ENCODE data around the gene FRMD5.

FRMD5 gene

DNA sequence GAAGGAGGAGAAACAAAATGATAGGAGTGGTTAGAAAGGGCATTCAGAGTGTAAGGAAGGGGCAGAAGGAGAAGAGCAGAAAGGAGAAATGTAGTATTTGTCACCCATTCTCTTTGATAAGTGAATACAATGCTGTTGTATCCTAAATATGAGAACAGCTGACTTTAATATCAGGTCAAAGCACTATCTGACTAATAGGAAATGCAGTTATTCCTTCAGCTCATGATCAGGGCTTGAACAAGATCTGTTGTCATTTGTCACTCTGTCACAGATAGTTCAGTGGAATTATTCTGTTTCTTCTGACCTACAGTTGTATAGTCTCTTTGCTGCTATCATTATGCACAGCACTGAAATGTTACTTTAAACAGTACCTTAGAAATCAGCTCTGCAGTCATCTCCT, 149.4 kb downstream of the FRMD5 start:
- Histone ChIP-seq H3K9me3 (ENCODE audit: insufficient read depth, low read length) (no peaks in the 10 kb centered on the region), H3F3A (ENCODE audit: insufficient read depth) (no peaks in the 10 kb centered on the region), H2AFZ (ENCODE audit: low read depth, low read length, severe bottlenecking) (no peak overlapping the region), H3K27me3 (ENCODE audit: low read length) (no peaks in the 10 kb centered on the region), H3K4me2 (ENCODE audit: low read depth, low read length, poor library complexity, severe bottlenecking) (no peak overlapping the region), H3K9ac (ENCODE audit: low read length) (no peak overlapping the region), H3K79me2 (ENCODE audit: insufficient read depth, low read length) (no peaks in the 10 kb centered on the region), H3K9me2 (replicated peaks; ENCODE audit: insufficient read depth, low read length) (no peaks in the 10 kb centered on the region), H4K20me1 (ENCODE audit: low read depth, low read length) (no peaks in the 10 kb centered on the region), H3K27ac (ENCODE audit: low read depth, low read length) (no peak overlapping the region), H3K36me3 (ENCODE audit: low read length) (no peaks in the 10 kb centered on the region), H3K4me3 (ENCODE audit: insufficient read depth, low read length, poor library complexity, severe bottlenecking) (no peak overlapping the region)
- no peak for TF ChIP-seq EZH2phosphoT487 (conservative IDR thresholded peaks at IDR 0.05; ENCODE audit: low read length)
- TF ChIP-seq, protein P1, sequence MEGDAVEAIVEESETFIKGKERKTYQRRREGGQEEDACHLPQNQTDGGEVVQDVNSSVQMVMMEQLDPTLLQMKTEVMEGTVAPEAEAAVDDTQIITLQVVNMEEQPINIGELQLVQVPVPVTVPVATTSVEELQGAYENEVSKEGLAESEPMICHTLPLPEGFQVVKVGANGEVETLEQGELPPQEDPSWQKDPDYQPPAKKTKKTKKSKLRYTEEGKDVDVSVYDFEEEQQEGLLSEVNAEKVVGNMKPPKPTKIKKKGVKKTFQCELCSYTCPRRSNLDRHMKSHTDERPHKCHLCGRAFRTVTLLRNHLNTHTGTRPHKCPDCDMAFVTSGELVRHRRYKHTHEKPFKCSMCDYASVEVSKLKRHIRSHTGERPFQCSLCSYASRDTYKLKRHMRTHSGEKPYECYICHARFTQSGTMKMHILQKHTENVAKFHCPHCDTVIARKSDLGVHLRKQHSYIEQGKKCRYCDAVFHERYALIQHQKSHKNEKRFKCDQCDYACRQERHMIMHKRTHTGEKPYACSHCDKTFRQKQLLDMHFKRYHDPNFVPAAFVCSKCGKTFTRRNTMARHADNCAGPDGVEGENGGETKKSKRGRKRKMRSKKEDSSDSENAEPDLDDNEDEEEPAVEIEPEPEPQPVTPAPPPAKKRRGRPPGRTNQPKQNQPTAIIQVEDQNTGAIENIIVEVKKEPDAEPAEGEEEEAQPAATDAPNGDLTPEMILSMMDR (IDR thresholded peaks at IDR 0.05; ENCODE audit: insufficient read depth, low read length, poor library complexity, severe bottlenecking): no peak

DNA sequence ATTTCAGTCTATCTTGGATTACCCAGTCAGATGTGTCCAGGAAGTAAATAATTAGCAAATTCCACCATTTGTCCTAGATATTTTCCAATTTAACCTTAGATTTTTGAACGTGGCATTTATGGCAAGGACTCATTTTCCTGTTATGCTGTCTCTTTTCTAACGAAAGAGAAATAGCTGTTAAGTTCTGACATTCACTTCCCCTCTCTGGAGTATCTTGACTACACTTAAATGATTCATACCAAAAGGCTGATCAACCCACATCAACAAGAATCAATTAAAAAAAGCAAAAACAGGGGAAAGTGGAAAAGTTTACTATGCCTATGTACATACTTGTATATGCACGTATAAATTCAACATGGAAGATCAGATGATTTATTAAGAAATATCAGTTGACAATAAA, 149.9 kb downstream of the FRMD5 start:
- no peaks in the 10 kb centered on the region for H3F3A ChIP-seq (ENCODE audit: insufficient read depth)
- no peak overlapping the region for H3K4me3 ChIP-seq (ENCODE audit: insufficient read depth, low read length, poor library complexity, severe bottlenecking)
- no peak overlapping the region for H2AFZ ChIP-seq (ENCODE audit: low read depth, low read length, severe bottlenecking)
- no peaks in the 10 kb centered on the region for H3K36me3 ChIP-seq (ENCODE audit: low read length)
- no peak overlapping the region for H3K4me2 ChIP-seq (ENCODE audit: low read depth, low read length, poor library complexity, severe bottlenecking)
- H4K20me1 ChIP-seq (ENCODE audit: low read depth, low read length): no peaks in the 10 kb centered on the region
- no peak overlapping the region for H3K27ac ChIP-seq (ENCODE audit: low read depth, low read length)
- H3K27me3 ChIP-seq (ENCODE audit: low read length): no peaks in the 10 kb centered on the region
- no peak overlapping the region for H3K9ac ChIP-seq (ENCODE audit: low read length)
- H3K9me2 ChIP-seq (replicated peaks; ENCODE audit: insufficient read depth, low read length): no peaks in the 10 kb centered on the region
- H3K9me3 ChIP-seq (ENCODE audit: insufficient read depth, low read length): no peaks in the 10 kb centered on the region
- TF ChIP-seq, protein P1 (IDR thresholded peaks at IDR 0.05; ENCODE audit: insufficient read depth, low read length, poor library complexity, severe bottlenecking): no peak
- no peaks in the 10 kb centered on the region for H3K79me2 ChIP-seq (ENCODE audit: insufficient read depth, low read length)

DNA sequence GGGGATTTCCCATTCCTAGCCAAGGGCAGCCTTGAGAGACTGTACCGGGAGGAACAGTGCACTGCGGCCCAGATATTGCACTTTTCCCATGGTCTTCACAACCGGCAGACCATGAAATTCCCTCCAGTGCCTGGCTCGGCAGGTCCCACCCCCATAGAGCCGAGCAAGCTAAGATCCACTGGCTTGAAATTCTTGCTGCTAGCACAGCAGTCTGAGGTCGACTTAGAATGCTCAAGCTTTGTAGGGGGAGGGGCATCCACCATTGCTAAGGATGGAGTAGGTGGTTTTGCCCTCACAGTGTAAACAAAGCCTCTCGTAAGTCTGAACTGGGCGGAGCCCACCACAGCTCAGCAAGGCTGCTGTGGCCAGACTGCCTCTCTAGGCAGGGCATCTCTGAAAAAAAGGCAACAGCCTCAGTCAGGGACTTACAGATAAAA, 156.3 kb downstream of the FRMD5 start:
- H4K20me1 ChIP-seq (ENCODE audit: low read depth, low read length): no peaks in the 10 kb centered on the region
- no peak overlapping the region for H3K4me3 ChIP-seq (ENCODE audit: insufficient read depth, low read length, poor library complexity, severe bottlenecking)

More for the DNA sequence above, 156.3 kb downstream of the FRMD5 start:
- Histone ChIP-seq H3K9ac (ENCODE audit: low read length) (no peak overlapping the region), H3K9me2 (replicated peaks; ENCODE audit: insufficient read depth, low read length) (no peaks in the 10 kb centered on the region), H3K36me3 (ENCODE audit: low read length) (no peaks in the 10 kb centered on the region), H2AFZ (ENCODE audit: low read depth, low read length, severe bottlenecking) (no peak overlapping the region), H3K4me2 (ENCODE audit: low read depth, low read length, poor library complexity, severe bottlenecking) (no peak overlapping the region), H3K9me3 (ENCODE audit: insufficient read depth, low read length) (no peaks in the 10 kb centered on the region), H3F3A (ENCODE audit: insufficient read depth) (no peaks in the 10 kb centered on the region), H3K27ac (ENCODE audit: low read depth, low read length) (no peak overlapping the region), H3K79me2 (ENCODE audit: insufficient read depth, low read length) (no peaks in the 10 kb centered on the region), H3K27me3 (ENCODE audit: low read length) (no peaks in the 10 kb centered on the region)
- TF ChIP-seq, protein P1 (IDR thresholded peaks at IDR 0.05; ENCODE audit: insufficient read depth, low read length, poor library complexity, severe bottlenecking): no peak
- TF ChIP-seq EZH2phosphoT487 (conservative IDR thresholded peaks at IDR 0.05; ENCODE audit: low read length): no peak
